ENCODE data around the gene GEN1. TPM values are rescaled to one million over a fixed set of nuclear protein-coding genes. Genes with fewer than 3 reads are reported as not detected.

GEN1 gene, protein sequence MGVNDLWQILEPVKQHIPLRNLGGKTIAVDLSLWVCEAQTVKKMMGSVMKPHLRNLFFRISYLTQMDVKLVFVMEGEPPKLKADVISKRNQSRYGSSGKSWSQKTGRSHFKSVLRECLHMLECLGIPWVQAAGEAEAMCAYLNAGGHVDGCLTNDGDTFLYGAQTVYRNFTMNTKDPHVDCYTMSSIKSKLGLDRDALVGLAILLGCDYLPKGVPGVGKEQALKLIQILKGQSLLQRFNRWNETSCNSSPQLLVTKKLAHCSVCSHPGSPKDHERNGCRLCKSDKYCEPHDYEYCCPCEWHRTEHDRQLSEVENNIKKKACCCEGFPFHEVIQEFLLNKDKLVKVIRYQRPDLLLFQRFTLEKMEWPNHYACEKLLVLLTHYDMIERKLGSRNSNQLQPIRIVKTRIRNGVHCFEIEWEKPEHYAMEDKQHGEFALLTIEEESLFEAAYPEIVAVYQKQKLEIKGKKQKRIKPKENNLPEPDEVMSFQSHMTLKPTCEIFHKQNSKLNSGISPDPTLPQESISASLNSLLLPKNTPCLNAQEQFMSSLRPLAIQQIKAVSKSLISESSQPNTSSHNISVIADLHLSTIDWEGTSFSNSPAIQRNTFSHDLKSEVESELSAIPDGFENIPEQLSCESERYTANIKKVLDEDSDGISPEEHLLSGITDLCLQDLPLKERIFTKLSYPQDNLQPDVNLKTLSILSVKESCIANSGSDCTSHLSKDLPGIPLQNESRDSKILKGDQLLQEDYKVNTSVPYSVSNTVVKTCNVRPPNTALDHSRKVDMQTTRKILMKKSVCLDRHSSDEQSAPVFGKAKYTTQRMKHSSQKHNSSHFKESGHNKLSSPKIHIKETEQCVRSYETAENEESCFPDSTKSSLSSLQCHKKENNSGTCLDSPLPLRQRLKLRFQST
- 10 to 100 TPM in 4 of 10 donors, 1 to 10 TPM in 6; 6.6 to 19.0 (median 9.1) TPM for polyA plus RNA-seq (ENCODE audit: insufficient read length in 10 of 10)
- long read RNA-seq, donor 1, partial matches to known transcripts: 0 of 2 reads
- long read RNA-seq, donor 1, other reads (novel, unspliced or antisense): 0 of 2 reads
- long read RNA-seq, donor 2, full-length matches to known transcripts: 7 of 7 reads
- long read RNA-seq, donor 2, partial matches to known transcripts: 0 of 7 reads
- long read RNA-seq, donor 2, other reads (novel, unspliced or antisense): 0 of 7 reads
- long read RNA-seq, donor 3: 0 reads
- long read RNA-seq, donor 4, full-length matches to known transcripts: 1 of 1 reads
- long read RNA-seq, donor 4, partial matches to known transcripts: 0 of 1 reads
- long read RNA-seq, donor 4, other reads (novel, unspliced or antisense): 0 of 1 reads
- long read RNA-seq, donor 5, full-length matches to known transcripts: 7 of 7 reads
- long read RNA-seq, donor 5, partial matches to known transcripts: 0 of 7 reads
- long read RNA-seq, donor 5, other reads (novel, unspliced or antisense): 0 of 7 reads
- long read RNA-seq, donor 6, partial matches to known transcripts: 0 of 2 reads
- long read RNA-seq, donor 6, other reads (novel, unspliced or antisense): 0 of 2 reads
- long read RNA-seq, donor 7, partial matches to known transcripts: 0 of 2 reads
- long read RNA-seq, donor 7, other reads (novel, unspliced or antisense): 0 of 2 reads
- long read RNA-seq, donor 8, partial matches to known transcripts: 0 of 2 reads
- long read RNA-seq, donor 8, other reads (novel, unspliced or antisense): 0 of 2 reads
- long read RNA-seq, donor 9: 0 reads

DNA sequence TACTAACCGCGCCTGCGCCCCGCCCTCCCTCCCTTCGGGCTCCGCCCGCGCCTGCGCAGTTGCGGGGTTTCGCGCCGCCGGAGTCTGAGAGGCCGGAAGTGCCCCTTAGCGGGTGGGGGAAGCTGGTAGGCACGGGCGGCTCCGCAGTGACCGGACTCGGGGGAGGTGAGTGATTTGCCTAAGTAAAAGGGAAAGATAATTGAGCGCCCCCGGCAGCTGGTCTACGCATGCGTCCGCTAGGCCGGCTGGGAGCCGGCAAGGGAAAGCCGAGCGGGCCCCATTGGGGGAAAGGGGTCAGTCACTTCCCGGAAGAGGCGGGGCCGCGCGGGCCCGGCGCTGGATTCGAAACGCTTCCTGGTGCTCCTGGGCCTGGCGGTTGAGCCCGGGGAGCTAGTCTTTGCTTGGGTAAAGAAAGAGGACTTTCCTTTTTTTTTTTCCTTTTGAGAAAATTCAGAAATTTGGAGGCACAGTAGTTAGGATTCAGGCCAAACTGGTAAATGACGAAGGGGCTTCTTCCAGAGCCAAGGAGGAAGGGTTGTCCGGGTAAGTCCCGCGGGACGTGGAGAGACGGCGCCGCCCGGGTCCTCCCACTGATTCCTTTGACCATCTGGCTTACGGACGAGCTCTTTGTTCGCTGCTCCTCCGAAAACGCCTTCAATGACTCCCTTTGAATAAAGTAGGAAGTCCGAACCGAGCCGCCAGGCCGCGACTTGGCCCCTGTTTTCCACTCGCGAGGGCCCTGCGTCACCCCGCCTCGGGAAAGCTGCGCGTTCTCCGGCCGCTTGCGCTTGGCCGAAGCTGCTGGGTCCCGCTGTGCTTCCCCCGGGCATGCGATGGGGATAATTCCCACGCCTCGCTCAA is at the start of gene GEN1, which contains the start of gene SMC6:
TSS of gene GEN1 (plus strand) at position 336 of the 861 bp plus-strand sequence. CDS start 5,806 bp downstream, outside the sequence.
TSS of gene SMC6 (minus strand) at position 8 of the 861 bp plus-strand sequence. CDS start 7,864 bp downstream, outside the sequence.
- DNase-seq: peak; percentile 93 to 97 (median 93)

DNA sequence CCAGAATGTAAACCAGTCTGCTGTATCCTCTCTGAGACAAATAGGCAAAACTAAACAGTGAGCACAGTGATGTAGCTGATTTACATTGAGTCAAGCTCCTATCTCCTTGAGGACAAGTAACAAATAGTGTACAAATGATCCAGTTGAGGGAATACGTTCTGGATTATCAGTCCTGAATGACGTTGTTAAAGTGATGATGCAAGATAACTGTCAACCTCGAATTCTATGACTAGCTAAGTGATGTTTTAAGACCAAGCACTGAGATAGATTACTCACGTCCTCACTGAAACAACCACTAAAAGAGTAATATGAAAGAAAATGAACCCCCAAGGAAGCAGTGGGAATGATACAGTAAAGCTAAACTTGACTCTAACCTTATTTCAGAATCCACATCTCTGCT is 47.1 kb upstream of the GEN1 start:
- no peak for DNase-seq

DNA sequence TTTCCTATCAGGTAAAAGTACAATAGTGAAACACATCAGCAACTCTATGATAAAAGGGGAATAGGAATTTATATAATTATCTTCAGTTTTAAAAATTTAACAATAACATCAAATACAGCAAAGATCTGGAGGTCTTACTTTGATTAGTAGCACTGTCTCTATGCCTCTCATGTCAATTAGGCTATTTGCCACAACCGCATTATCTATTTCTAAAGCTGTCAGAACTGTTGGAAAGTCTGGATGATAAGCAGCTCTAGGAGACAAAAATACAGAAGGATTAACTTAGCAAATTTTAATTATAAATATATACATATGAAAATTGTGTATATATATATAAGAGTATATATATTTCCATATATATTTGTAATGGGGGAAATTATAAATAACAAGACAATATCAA is 45.4 kb upstream of the GEN1 start:
- DNase-seq: no peak

DNA sequence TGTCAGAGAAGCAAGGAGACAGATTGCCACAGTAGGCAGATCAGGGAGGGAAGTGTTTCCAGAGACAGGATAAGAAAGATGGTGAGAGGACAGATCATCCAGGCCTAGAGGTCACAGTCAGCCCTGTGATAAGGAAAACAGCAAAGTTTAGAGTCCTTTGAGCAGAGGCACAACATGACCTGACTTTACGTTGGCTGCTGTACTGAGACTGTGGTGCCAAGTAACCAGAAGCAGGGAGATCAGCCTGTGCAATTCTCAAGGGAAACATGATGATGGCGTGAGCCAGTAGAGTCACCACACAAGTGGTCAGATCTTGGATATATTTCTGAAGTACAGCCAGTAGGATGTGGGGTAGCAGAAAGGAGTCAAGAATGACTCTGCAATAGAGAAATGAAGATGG is 44.0 kb upstream of the GEN1 start:
- no peak for DNase-seq

DNA sequence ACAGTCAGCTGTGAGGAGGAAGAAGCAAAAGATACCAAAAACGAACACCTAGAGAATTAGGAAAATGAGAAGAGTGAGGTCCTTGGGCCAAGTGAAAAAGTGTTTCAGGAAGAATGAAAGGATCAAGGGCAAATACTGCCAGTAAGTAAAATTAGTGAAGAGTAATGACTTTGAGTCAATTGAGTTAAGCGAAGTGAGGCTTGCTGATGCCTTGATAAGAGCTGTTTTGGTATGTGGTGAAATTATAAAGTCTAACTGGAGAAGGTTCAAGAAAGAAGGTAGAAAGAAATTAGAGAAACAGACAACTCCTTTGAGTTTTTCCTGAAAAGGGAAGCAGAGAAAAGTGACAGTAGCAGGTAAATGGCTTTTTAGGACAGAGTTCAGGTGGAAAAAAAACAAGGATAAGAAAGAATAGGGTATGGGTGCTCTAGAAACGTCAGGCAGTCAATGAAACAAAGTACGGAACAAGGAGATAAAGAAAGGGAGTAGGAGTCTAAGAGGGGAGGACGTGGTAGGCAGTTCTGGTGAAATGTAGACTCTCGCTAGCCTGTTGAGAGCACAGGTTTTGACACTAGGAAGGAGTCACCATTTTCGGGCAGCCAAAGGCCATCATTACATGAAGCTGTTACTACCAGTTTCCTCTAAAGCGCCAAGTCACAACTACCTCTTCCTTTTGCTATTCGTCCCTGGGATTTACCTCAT is 43.2 kb upstream of the GEN1 start:
- no peak for DNase-seq

DNA sequence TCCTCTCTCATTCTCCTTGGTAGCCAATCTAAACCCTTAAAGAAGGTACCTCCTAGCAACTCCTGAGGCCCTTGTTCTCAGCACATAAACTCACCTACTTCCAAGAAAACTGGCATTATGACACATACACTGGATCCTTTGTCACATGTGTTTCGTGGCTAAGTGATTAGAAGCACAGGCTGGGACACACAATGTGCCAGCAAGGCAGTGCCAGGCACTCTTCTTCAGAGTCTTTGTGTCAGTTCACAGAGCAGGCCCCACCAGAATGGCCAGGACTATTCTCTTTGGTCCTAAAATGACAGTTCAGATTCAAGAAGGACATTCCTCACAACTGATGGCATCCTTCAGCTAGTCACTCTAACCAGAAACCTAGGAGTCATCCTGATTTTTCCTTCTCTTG is 40.6 kb upstream of the GEN1 start:
- no peak for DNase-seq

DNA sequence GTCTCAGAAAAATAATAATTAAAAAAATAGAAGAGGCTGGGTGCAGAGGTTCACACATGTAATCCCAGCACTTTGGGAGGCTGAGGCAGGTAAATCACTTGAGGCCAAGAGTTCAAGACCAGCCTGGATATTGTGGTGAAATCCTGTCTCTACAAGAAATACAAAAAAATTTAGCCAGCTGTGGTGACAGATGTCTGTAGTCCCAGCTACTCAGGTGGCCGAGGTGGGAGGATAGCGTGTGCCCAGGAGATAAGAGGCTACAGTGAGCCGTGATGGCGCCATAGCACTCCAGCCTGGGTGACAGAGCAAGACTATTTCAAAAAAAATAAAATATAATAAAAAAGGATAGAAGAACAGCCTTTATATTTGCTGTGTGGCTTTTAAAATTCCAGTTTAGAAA is 36.3 kb upstream of the GEN1 start:
- no peak for DNase-seq

DNA sequence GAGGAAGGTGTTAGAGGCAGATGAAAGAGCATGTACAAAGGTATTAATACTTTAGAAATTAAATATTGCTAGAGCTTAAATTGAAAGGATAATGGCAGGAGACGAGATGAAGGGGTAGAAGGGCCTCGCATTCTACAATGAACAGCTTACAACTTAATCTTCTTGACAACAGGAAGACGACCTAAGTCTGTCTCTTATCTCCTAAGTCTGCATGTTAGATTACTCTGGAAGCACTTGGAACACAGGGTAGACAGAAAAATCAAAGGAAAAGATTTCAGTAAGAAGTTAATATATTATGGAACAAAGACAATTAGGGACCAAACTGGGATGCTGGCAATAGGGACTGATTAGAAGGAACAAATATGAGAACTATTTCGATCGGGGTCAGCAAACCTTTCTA is 35.2 kb upstream of the GEN1 start:
- no peak for DNase-seq

DNA sequence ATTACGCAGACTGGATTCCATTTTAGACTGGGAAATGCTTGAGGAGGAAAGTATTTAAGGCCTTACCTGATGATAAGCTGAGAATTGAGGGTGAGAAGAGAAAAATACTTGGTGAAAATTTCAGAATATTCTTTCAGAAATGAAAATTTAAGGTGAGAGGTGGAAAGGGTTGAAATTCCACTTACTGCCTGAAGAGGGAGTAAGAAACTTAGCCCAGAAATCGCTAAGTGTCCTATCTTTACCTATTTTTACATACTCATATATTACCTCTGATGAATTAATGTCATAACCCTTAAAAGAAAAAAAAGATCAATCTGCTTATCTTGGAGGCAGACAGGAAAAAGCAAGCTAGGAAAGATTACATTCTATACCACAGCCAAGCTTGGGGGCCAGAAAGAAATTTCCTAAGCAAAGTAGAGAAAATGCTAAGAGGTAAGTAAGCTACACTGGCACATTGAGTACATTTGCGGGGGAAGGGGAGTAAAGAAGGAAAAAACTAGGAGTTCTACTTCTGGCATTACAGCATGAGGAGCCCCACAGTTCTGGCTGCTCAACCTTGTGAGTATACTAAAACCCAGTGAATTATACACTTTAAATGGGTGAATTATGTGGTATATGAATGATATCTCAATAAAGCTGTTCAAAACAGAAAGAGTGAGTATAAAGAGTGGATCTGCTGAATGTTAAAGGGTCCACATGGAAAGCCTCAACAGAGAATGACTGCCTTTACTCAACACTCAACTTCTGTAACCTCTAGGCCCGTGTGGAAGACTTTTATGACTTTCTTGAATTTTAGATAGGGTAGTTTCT is 34.2 kb upstream of the GEN1 start:
- DNase-seq: peak in 2 of 3 donors; percentile 1 to 20

DNA sequence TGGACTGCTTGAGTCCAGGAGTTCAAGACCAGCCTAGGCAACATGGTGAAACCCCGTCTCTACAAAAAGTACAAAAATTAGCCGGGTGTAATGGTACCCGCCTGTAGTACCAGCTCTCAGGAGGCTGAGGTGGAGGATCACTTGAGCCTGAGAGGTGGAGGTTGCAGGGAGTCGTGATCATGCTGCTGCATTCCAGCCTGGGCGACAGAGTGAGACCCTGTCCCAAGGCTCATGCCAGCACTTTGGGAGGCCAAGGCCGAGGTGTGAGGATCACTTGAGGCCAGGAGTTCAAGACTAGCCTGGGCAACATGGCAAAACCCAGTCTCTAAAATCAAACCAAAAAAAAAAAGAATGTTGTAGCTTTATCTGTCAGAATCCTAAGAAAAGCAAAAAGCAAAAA is 25.7 kb upstream of the GEN1 start:
- DNase-seq: no peak

DNA sequence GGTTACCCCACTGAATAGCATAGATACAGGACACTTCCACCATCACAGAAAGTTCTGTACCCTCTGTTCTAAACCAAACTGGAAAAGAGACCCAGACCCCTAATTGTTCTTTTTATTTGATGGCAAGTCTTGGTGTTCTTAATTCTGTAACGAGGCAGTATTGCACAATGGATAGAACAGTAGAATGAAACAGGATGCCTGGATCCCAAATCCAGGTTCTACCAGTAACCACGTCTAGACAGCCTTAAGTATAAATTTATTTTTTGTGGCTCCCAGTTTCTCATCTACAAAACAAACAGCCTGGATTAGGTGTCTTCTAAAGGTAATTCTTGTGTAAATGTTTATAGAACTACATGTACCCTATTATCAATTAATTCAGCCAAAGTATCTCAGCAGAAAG is 24.1 kb upstream of the GEN1 start:
- DNase-seq: no peak

DNA sequence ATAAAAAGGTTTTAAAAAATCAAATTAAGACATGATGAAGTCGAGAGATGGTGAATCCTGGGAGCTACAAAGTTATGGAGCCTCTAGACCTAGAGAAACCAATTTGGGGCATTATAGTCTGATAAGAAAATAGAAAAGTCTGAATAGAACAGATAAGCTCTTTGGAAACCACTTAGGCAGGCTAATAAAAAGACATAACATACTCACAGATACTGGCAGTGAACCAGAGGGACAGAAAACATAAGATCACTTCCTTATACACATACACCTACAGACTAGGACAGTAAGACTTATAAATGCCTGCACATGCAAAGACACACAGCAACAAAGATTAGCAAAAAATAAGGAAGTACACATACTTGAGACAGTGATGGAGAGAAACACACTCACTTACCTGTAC is 20.3 kb upstream of the GEN1 start:
- DNase-seq: no peak

DNA sequence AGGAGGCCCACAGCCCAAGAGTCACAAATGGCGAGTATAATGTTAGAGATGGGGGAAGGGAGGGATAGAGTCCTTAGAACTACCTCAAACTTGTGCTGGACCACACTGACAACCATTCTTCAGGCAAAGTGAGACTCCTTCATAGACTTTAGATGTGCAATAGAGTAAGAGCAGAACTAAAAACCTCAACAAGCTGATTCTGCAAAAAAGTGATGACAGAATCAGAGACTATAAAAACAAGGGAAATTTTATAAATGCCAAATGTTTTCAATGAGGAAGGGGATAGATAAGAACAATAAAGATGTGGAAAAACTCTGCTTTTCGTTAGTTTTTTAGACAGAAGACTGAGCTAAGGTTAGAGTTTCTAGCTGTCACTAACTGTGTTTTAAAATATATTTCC is 18.1 kb upstream of the GEN1 start:
- no peak for DNase-seq

DNA sequence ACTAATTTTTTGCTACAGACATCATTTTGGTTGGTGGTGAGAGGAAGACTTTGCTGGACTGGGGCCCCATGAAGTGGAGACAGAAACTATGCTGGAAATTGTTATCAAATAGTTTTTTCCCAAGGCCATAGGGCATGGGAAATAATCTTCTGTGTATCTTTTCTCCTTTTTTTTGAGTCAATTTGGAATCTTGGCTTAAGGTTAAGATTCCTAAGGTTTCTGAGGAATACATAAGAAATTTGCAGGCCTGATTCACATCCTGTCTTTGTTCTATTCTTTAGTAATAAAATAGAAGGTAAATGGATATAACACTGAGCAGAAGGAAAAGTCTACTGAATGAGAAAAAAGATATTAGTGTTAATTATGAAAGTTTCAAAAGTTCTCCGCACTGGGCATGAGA is 16.9 kb upstream of the GEN1 start:
- peak in 1 of 3 donors; percentile 26 for DNase-seq

DNA sequence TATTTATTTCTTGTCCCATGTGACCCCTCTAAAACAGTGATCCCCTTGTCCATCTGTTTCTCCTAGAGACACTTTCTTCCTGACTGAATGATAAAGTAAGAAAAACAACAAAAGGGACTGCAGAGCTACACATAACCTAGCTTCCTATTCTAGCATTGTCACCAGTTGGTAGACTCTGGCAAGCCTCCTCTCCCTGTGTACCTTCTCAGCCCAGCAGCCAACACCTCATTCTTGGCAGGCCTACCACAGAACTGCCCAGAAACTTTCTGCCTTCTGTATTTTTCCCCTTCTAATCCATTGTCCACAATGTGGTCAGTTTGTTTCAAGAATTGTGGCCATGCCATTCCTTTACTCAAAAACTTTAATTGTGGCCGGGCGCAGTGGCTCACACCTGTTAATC is 13.7 kb upstream of the GEN1 start:
- DNase-seq: no peak

DNA sequence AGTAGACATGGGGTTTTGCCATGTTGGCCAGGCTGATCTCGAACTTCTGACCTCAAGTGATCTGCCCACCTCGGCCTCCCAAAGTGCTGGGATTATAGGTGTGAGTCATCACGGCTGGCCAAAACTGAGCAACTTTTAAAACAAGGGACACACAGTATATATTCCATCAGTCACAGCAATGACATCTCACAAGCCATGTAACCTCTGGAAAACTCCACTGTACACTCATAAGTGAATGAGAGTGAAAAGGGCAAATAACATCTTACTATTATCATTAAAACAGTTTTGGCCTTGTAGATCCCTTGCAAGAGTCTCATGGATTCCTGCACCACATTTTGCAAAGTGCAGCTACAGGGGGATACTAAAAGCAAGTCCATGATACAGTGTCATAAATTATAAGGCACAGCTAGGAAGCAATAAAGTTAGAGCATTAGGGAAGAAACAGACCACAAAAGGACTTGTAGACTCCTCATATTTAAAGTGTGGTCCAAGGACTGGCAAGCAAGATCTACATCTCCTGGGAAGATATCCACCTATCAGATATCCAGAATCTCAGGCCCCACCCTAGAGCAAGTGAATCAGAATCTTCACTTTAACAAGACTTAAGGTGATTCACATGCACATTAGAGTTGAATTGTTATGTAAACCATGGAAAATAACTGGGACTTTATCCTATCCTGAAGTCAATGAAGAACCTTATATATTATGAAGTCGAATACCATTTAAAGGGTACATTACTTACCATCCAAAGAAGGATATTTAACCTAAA is 6.1 kb upstream of the GEN1 start:
- no peak for DNase-seq

DNA sequence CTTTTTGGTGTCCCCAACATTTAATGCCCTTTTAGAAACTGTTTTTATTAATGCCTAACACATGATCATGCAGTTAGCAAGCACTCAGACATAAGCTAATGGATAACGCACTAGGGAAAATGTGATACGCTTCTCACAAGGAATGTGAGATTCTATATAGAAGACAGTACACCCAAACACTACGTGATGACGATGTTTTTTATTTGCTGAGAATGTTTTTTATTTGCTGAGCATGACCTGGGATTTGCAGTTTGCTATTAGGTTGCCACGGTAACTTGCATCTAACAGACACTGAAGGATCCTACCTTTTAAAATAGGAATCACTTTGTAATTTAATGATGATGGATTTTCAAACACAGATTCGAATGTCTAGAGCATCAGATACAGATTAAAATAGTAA is 5.2 kb upstream of the GEN1 start:
- no peak for DNase-seq

Measured in muscle of back (tissue), 13 donors.